ENCODE data around the gene RABEP2.
A peak's percentile ranks its signal among the peaks of the same experiment; 100 is the strongest.
"Not testable (repeated sequence)": the region's sequence is repeated elsewhere in the genome, so short reads cannot be mapped to it uniquely, and the experiment has no call there.

RABEP2 gene

DNA sequence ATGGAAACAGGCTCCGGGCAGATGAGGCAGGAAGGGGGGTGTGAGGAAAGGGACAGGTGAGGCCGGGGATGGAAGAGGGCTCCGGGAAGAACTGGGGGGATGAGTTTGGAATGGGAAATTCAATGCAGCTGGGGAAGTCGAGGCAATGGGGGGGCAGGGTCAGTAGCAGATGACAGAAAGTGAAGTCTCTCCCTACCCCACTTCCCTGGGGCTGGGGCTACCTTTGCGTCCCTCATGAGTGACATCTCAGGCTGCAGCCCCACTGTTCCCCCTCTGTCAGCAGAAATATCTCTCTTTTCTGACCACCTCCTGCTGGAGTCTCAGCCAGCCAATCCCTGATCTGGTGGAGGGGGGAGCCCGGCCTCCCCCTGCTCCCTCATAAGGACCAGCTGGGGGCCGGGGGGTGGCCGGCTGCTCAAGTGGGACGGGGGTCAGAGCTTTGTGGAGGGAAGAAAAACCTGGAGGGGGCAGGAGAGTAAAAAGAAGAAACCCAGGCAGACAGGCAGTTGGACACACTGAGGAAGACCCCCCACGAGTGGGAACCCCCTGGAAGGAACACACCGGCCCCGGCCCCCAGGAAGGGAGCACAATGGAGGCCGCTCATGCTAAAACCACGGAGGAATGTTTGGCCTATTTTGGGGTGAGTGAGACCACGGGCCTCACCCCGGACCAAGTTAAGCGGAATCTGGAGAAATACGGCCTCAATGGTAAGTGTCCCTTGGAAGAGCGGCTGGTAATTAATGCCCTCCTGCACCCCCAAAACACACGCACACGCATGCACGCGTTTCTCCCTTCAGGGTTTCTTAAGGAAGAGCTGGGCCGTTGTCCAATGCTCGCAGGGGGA, 46.7 kb downstream of the RABEP2 start, which contains the start of gene ATP2A1:
Gene ATP2A1 (plus strand): TSS at position 406 of the 844 bp plus-strand sequence. CDS start 184 bp downstream, at position 590.
- DNase-seq, result no peak

- DNase-seq, result no peak
These were observed 47.4 kb downstream of the RABEP2 start for GRCh38 chr16:28877655-28878000.

- no peak for DNase-seq
These were observed 47.9 kb downstream of the RABEP2 start for GRCh38 chr16:28876973-28877654.

DNA sequence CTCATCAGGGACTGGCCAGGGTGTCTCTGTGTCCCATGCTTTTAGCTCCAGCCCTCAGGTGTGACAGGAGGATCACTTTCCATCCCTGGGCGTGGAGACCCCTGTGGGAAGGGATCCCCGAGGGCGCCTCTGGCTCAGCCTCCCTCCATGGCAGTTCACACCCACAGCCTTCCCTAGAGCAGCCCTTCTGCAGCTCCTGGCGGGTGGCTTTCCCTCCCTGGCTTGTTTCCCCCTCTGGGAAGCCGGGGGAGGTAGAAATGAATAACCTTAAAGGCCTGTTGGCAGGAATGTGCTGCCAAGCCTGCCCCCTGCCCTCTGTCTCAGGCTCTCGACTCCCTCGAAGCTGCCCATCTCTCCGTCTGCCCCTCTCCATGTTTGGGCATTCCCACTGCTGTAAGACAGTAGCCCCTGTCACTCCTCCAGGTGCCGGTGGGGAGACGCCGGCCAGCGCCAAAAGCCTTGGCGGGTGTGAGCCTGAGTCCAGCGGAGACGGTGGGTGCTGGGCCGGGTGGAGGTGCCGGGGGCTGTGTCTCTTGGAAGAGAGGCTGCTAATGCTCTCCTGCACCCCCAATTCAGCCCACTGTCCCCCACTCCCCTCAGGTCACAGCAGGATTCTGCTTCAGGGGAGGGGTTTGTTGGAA, 48.9 kb downstream of the RABEP2 start:
- DNase-seq, result no peak

- DNase-seq, result no peak
These were observed 49.7 kb downstream of the RABEP2 start for GRCh38 chr16:28875134-28876018.

DNA sequence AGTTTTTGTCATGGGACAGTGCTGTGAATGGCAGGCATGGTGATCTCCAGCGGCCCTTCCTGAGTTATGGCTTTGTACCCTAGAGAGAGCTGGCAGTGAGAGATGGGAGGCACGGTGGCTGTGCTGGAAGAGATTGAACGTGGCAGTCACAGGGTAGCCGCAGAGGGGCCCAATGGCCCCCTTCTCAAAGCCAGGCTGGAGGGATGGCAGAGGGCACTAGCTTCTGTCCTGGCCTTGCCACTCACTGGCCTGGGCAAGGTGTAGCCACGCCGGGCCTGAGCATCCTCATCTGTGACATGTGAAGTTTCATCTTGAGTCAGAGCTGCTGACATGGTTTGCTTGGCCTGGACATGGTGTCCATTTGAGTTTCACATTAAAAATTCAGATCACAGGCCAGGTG, 50.6 kb downstream of the RABEP2 start:
- no peak for DNase-seq

DNA sequence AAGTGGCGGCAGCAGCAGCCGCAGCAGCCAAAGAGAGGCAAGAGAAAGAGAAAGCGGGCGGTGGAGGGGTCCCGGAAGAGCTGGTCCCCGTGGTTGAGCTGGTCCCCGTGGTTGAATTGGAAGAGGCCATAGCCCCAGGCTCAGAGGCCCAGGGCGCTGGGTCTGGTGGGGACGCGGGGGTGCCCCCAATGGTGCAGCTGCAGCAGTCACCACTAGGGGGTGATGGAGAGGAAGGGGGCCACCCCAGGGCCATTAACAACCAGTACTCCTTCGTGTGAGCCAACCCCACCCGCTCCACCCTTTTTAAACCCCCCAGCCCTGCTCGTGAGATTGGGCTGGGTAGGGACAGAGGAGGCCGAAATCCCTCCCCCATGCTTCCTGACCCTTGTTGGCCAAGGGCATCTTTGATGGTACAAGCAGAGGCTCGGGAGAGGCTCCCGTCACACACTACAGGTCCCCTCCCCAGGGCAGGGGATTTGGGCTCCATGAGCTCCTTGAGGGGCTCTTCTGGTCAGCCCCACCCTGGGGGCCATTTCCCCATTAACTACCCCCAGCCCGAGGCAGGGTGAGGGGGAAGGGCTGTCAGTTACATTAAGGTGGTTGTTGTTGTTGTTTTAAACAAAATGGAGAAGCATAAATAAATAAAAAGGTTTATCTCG, 51.4 kb downstream of the RABEP2 start:
- DNase-seq, result no peak

DNA sequence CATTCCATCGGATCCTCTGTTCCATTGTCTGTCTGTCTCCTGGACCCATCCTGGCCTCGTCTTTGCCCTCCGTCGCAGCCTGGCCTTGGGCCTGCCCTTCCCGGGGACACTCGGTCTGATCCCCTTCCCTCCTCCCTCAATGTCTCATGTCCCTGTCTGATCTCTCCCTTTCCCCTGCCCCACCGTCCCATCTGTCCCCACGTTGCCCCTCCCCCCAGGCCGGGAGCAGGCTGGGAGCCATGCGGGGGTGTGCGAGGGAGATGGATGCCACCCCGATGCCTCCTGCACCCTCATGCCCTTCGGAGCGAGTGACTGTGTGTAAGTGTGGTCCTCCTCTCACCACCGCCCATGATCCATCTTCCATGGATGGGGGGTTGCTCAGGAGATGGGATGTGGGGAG, 52.1 kb downstream of the RABEP2 start:
- no peak for DNase-seq

DNA sequence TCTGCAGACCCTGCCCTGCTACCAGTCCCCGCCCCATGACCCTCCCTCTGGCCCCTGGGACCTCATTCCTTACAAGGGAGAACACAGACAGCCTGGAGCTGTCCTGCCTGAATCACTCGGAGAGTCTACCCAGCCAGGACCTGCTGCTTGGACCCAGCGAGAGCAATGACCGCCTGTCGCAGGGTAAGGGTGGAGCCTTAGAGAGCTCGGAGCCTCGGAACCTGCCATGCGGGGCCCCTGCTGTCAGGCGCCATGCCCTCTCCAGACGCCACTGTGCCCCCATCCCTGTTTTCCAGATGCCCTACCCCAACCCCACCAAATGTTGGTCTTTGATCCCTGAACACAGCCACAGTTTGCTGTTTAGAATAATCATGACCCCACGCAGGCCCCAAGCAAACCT, 55.8 kb downstream of the RABEP2 start:
- DNase-seq, result no peak

DNA sequence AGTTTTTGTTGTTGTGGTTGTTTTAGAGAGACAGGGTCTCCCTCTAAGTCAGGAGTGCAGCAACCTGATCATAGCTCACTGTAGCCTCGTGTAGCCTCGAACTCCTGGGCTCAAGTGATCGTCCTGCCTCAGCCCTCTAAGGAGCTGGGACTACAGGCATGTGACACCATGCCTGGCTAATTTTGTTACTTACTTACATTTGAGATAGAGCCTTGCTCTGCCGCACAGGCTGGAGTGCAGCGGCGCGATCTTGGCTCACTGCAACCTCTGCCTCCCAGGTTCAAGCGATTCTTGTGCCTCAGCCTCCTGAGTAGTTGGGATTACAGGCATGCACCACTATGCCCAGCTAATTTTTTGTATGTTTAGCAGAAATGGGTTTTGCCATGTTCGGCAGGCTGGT, 57.4 kb downstream of the RABEP2 start:
- DNase-seq, result not testable (repeated sequence)

DNA sequence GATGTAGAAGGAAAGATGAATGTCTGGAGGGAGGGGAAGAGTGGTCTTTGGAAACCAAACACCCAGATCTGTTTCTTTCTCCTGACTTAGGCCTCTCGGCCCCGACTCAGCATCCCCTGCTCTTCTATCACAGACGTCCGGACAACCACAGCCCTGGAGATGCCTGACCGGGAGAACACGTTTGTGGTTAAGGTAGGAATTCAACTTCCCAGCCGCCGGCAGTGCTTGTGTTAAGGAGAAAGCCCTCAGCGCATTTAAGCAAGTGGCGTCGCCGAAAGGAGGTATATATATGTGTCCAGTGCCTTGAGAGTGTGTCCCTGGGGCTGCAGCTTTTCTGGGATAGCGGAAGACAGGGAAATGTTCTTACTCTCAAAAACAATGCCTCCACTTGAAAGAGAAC, 57.8 kb downstream of the RABEP2 start:
- DNase-seq, result no peak

GRCh38 chr16:28866454-28866804, 58.6 kb downstream of the RABEP2 start:
- no peak for DNase-seq

DNA sequence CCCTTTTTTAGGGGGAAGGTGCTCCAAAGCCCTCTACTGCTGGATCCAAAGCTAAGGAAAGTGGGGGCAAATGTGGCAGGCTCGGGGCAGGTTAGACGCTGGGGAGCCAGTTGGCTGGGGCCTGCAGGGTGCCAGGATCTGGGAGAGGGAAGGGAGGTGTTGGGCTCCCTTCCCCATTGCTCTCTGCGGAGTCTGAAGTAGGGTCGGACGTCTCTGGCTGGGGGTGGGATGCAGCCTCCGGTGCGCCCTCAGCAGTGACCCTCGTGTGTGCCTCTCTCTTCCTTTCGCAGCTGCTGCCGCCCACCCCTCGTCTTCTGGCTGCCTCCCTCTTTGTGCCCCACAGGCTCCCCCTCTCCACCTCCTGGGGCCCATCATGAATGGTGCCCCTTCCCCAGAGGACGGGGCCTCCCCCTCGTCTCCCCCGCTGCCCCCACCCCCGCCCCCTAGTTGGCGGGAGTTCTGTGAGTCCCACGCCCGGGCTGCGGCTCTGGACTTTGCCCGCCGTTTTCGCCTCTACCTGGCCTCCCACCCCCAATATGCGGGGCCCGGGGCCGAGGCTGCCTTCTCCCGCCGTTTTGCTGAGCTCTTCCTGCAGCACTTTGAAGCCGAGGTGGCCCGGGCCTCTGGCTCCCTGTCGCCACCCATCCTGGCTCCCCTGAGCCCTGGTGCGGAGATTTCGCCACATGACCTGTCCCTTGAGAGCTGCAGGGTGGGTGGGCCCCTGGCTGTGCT, 59.1 kb downstream of the RABEP2 start:
- no peak for DNase-seq

DNA sequence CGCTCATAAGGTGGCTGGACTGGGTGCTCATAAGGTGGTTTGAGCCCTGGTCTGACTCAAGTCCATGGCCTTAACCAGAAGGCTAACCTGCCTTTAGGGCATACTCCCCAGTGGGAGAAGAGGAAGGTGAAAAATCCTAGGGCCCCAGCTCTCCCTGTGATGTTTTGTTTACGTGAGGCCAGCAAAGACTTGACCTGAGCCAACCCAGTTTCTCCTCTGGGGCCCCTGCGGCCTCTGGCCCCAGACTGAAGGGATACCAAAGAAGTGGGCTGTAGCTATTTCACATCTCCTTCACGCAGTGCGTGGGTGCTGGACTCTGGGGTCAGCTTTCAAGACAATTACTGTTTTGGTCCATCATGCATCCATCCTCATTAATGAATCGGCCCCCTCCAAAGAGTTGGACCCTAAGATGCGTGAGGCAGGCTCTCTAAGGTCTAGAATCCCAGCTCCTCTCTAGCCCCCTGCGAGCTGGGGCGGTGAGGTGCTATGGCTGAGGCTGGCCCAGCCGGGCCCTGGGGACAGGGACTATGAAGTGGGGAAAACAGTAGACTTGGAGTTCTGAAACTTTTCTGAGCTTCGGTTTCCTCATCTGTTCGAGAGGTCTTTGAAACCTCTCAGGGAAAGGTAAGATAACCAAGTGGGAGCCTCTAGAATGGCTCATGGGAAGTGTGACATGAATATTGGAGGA, 59.9 kb downstream of the RABEP2 start:
- DNase-seq, result no peak

GRCh38 chr16:28863929-28864793, 60.9 kb downstream of the RABEP2 start:
- DNase-seq, result peak; percentile 36

DNA sequence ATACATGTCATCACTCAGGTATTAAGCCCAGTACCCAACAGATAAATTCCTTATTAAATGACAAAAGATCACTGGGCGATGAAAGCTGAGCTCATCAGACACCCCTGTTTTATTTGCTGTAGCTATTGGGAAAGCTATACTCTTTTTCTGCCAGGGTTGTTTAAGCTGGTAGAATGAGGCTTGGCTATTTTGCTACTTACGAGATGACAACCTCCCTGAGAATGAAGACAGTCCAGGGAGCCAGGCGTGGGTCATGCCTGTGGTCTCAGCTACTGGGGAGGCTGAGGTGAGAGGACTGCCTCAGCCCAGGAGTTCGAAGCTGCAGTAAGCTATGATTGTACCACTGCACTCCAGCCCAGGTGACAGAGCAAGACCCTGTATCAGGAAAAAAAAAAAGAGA, 65.7 kb downstream of the RABEP2 start:
- DNase-seq, result no peak

DNA sequence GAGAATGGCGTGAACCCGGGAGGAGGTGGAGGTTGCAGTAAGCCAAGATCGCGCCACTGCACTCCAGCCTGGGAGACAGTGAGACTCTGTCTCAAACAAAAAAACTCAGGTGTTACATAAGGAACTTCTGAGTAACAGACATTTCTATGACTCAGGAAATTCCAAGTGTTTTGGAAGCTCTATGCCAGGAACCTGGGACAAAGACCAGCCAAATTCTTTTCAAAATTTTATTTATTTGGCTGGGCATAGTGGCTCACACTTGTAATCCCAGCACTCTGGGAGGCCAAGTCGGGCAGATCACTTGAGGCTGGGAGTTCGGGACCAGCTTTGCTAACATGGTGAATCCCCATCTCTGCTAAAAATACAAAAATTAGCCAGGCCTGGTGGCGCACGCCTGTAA, 66.6 kb downstream of the RABEP2 start:
- no peak for DNase-seq
